ENCODE results near the gene UBL4A. TPM values are rescaled to one million over a fixed set of nuclear protein-coding genes. Genes with fewer than 3 reads are reported as not detected.
A peak's percentile ranks its signal among the peaks of the same experiment; 100 is the strongest.

The UBL4A gene
- total and polyA plus RNA-seq, 2 donors from 2014 or later, result 26.1 to 35.2 TPM

DNA sequence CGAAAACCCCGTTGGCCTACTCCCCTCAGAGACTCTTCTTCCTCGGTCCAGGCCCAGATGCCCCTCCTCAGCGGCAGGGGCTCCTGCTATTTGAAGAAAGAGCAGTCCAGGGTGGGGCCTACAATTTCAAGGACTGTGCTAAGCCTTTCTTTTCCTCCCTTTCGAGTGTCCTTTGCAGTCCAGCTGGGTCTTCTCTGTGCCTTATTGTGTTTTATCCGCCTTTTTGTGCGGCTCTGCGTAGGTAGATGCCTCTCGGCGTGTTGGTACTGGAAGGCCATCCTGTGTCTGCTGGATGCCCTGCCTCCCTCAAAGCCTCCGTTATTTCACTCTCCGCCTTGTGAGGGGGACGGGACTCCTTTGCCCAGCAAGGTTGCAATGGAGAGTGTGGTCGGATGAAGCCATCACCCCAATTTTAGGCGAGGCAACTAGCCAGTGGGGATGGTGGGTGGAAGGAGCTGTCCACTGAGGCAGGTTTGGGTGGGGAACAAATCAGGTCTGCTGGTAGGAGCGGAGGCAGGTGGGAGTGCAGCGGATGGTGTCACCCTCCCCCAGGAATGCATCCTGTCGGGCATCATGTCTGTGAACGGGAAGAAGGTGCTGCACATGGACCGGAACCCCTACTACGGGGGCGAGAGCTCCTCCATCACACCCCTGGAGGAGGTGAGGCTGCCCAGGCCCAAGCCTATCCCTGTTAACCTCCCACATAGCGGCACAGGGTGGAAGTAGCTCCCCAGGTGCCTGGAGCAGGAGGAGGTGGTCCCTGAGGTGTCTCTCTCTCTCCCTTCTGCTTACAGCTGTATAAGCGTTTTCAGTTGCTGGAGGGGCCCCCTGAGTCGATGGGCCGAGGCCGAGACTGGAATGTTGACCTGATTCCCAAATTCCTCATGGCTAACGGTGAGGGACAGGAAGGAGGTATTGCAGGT, 48.2 kb downstream of the UBL4A start:
- intact Hi-C loops (cut with DNase I), result no loop called here
- DNase-seq, result peak in 2 of 5 donors; percentile 23 to 60

DNA sequence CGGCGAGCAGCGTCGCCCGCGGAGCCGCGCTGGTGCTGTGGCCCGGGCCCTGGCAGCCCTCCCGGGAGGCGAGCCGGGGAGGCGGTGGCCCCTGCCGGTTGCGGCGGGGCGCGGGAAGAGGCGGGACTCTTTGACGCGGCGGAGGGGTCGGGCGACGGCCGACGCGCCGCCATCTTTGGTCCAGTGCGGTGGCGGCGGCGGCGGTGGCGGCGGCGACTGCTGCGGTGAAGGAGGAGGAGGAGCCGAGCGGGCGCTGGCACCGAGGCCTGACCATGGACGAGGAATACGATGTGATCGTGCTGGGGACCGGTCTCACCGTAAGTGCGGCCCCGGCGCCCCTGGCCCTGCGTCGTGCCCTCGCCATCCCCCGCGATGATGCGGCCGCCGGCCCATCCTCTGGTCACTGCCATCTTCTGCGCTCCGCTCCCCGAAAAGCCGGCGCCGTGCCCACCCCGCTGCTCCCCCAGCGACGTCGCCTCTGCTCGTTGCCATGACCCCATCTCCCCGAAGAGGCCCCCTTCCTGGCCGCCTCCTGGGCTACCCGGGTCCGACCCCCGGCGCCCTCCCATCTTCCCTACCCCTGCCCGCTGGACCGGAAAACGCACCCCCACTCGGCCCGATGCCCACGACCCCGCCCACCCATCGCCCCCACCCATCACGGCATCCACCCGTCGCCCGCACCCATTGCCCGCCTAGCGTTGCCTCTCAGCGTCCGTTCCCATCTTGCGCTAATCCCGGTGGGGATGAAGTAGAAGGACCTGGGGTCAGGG, 49.2 kb downstream of the UBL4A start, which contains the start of gene GDI1:
GDI1 (plus strand) TSS at position 172 of the 770 bp plus-strand sequence; CDS start at position 273, 101 bp downstream.
- Histone ChIP-seq H3K27ac (ENCODE audit: low read depth in 2 of 2, low read length in 2 of 2) (peak within 1 kb of the TSS; percentile 51 to 75), H3K4me1 (ENCODE audit: control insufficient read depth in 2 of 3, insufficient read depth in 2 of 3, low read depth in 1 of 3, low read length in 3 of 3) (peaks cover 0 to 10% (median 3%) of the 10 kb centered on the region in 3 donors), H3K9me3 (ENCODE audit: control insufficient read depth in 2 of 3, insufficient read depth in 1 of 3, low read length in 3 of 3) (no peaks in the 10 kb centered on the region), H3K9ac (ENCODE audit: low read length in 3 of 3) (peak within 1 kb of the TSS in 2 of 3 donors; percentile 49 to 51), H3K36me3 (ENCODE audit: control insufficient read depth in 2 of 3, insufficient read depth in 3 of 3, low read length in 3 of 3) (peaks cover 0 to 13% (median 4%) of the 10 kb centered on the region in 3 donors), H3K4me3 (ENCODE audit: low read length in 3 of 3) (peak within 1 kb of the TSS; percentile 55 to 63 (median 58)), H3K27me3 (ENCODE audit: control insufficient read depth, insufficient read depth, low read length) (no peaks in the 10 kb centered on the region)
- peak; percentile 37 to 77 (median 54) for DNase-seq
- no peak for FAIRE-seq
- intact Hi-C loops (cut with DNase I), result no loop called here
- TF ChIP-seq, protein P1, sequence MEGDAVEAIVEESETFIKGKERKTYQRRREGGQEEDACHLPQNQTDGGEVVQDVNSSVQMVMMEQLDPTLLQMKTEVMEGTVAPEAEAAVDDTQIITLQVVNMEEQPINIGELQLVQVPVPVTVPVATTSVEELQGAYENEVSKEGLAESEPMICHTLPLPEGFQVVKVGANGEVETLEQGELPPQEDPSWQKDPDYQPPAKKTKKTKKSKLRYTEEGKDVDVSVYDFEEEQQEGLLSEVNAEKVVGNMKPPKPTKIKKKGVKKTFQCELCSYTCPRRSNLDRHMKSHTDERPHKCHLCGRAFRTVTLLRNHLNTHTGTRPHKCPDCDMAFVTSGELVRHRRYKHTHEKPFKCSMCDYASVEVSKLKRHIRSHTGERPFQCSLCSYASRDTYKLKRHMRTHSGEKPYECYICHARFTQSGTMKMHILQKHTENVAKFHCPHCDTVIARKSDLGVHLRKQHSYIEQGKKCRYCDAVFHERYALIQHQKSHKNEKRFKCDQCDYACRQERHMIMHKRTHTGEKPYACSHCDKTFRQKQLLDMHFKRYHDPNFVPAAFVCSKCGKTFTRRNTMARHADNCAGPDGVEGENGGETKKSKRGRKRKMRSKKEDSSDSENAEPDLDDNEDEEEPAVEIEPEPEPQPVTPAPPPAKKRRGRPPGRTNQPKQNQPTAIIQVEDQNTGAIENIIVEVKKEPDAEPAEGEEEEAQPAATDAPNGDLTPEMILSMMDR (IDR thresholded peaks at IDR 0.05; ENCODE audit: borderline replicate concordance, extremely low read depth, insufficient read depth), result no peak

More for the DNA sequence above, 48.2 kb downstream of the UBL4A start:
- TF ChIP-seq, protein P1 (IDR thresholded peaks at IDR 0.05; ENCODE audit: borderline replicate concordance, extremely low read depth, insufficient read depth), result no peak
- peaks cover 0 to 12% (median 4%) of the 10 kb centered on the region in 3 donors for H3K36me3 ChIP-seq (ENCODE audit: control insufficient read depth in 2 of 3, insufficient read depth in 3 of 3, low read length in 3 of 3)
- peak overlapping the region in 2 of 3 donors; percentile 19 to 51 for H3K9ac ChIP-seq (ENCODE audit: low read length in 3 of 3)
- H3K4me1 ChIP-seq (ENCODE audit: control insufficient read depth in 2 of 3, insufficient read depth in 2 of 3, low read depth in 1 of 3, low read length in 3 of 3), result peaks cover 0 to 10% (median 3%) of the 10 kb centered on the region in 3 donors
- no peak overlapping the region for H3K27ac ChIP-seq (ENCODE audit: low read depth in 2 of 2, low read length in 2 of 2)
- peak overlapping the region; percentile 49 to 63 (median 58) for H3K4me3 ChIP-seq (ENCODE audit: low read length in 3 of 3)
- FAIRE-seq, result no peak
- no peaks in the 10 kb centered on the region for H3K9me3 ChIP-seq (ENCODE audit: control insufficient read depth in 2 of 3, insufficient read depth in 1 of 3, low read length in 3 of 3)
- no peaks in the 10 kb centered on the region for H3K27me3 ChIP-seq (ENCODE audit: control insufficient read depth, insufficient read depth, low read length)

DNA sequence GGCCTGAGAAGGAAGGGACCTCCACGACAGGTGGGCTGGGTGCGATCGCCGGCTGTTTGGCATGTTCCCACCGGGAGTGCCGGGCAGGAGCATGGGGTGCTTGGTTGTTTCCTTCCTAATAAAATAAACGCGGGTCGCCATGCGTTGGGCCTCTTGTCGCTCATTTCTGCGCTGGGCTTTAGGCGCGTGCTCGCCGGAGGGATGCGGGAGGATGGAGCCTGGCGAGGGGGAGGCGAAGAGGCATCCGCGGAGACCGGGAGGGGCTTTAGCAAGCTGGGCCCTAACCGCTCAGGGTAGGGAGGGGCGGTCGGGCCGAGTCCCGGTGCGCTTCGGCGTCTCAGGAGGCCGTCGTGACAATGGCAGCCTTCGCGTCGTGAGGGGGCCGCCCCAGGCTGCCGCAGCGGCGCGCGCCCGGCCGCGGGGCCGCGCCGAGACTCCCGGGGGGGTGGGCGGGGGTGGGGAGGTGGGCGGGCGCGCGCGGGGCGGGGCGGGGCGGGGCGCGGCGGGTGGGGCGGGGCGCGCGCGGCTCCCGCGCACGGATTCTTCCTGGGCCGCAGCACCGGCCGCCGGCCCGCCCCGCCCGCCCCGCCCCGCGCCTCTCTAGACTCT, 49.9 kb downstream of the UBL4A start:
- FAIRE-seq, result no peak

More for the DNA sequence above, 49.9 kb downstream of the UBL4A start:
- DNase-seq, result peak in 4 of 5 donors; percentile 36 to 70 (median 48)
- no peaks in the 10 kb centered on the region for H3K9me3 ChIP-seq (ENCODE audit: control insufficient read depth in 2 of 3, insufficient read depth in 1 of 3, low read length in 3 of 3)
- H3K9ac ChIP-seq (ENCODE audit: low read length in 3 of 3), result no peak overlapping the region
- H3K4me1 ChIP-seq (ENCODE audit: control insufficient read depth in 2 of 3, insufficient read depth in 2 of 3, low read depth in 1 of 3, low read length in 3 of 3), result peaks cover 0 to 10% (median 3%) of the 10 kb centered on the region in 3 donors
- H3K27ac ChIP-seq (ENCODE audit: low read depth in 2 of 2, low read length in 2 of 2), result peak overlapping the region; percentile 51 to 75
- TF ChIP-seq, protein P1 (IDR thresholded peaks at IDR 0.05; ENCODE audit: borderline replicate concordance, extremely low read depth, insufficient read depth), result no peak
- peak overlapping the region in 1 of 3 donors; percentile 39 for H3K4me3 ChIP-seq (ENCODE audit: low read length in 3 of 3)
- intact Hi-C loops (cut with DNase I), result no loop called here
- peaks cover 0 to 13% (median 6%) of the 10 kb centered on the region in 3 donors for H3K36me3 ChIP-seq (ENCODE audit: control insufficient read depth in 2 of 3, insufficient read depth in 3 of 3, low read length in 3 of 3)
- no peaks in the 10 kb centered on the region for H3K27me3 ChIP-seq (ENCODE audit: control insufficient read depth, insufficient read depth, low read length)
